Ammon's horn (tissue), 1 donor: ENCODE data around the gene PIP5KL1.

Experiments
- DNase-seq: peaks from one replicate; pipeline ENCODE4 v3.0.0-alpha.2; 2016; ENCODE audit warnings: low spot score

Gene PIP5KL1

DNA sequence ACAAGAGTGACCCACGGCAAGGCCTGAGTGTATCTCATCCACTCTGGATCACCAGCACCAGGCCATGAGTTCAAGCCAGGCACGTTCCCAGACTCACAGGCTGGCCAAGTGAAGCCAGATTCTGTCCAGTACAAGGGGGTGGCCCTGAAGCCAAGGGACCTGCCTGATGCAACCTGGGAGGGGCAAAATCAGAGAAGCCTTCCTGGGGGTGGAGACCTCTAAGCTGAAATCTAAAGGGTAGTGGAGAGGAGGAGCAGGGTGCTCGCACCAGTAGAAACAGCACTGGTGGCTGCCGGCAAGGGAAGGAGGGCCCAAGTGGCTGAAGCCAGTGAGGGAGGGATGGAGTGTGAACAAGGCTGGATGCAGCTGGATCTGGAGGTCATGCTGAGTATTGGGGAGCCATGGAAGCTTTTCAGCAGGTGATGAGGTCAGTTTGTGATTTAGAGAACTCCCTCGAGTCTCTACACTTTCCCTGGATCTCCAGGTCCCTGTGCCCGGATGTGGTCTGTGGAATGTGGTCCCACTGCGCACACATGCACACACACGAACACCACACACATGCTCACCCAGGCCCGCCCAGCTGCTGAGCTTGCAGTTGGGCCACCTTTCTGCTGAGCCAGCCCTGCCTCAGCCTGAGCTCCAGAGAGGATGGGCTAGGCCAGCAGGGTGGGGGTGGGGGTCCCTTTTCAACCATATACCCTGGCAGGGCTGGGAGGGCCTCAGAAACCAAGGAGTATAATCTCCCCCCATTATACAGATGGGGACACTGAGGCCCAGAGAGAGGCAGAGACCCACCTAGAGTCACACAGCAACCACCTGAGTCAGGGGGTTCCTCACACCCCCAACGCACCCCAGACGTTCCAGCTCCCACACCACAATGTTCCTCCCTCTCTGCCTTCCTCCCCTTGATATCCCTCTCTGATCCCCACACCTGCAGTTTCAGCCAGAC, 1.6 kb downstream of the PIP5KL1 start:
- DNase-seq: no peak

DNA sequence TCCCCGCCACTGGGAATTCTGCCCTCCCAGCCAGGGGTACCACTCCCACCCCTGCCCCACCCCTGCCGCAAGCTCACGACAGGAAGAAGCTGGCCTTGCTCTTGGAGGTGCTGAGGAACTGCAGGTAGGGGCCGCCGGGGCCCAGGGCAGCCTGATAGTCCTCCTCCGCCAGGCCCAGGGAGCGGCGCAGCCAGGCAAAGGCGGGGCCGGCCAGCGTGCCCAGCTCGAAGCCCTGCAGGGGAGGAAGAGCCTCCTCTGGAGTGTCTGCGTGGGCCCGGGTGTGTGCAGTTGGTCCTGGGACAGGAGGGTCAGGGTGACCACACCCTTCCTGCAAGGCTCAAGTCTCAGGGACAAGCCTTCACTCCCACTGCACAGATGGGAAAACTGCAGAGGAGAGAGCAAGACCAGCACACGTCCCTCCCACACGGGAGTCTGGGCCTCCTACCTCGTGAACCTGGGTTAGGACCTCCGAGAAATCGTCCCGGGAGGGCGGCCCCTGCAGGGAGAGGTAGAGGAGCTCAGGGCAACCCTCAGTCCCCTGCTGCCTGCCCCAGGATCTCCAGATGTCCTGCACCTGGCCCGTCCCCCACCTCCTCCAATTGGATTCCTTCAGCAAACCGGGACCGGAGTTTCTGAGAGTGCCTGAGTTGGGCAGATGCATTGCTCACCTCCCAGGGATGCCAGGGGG, 2.4 kb downstream of the PIP5KL1 start:
- DNase-seq: no peak

DNA sequence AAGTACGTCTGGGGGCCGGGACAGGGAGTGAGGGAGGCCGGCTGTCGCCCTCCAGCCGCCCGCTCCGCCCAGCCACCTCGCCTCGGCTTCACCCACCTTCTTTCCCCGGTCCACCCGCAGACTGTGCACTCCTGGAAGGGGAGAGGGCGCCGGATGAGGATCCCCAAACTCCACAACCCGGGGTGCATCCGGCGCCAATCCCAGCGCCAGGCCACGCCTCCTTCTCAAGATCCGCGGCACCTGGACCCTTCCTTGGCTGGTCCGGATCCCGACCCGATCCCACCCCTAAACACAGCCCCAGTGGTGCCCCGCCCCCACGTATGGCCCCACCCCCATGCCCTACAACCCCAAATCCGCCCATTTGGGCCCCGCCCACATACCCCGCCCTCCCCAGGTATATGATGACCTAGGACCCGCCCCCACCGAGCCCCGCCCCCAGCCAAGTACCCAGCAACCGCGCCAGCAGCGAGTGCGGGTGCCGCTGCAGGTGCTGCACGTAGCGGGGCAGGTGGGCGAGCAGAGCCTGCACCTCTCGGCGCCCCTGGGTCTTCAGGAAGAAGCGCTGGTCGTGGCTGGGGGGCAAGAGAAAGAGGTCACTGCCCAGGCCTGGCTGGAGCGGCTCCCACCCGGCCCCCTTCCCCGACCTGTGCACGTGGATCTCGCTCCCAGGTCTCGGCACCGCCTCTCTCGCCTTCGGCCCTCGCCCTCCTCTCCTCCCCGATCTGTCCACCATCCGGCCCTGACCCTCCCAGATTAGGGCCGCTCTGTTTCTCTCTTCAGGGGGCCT, 3.2 kb downstream of the PIP5KL1 start:
- DNase-seq: no peak

DNA sequence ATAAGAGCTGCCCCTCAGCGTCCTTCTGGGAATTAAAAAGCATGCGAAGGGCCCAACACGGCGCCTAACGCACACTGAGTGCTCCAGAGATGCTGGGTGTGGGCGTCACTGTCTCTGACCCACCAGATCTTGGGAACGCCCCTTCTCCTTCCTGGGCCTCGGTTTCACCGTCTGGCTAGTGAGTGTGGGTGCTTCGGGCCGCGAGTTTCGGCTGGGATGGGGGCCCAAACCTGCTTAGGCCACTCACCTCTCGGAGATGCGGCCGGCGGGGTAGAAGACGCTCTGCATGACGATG, 3.7 kb downstream of the PIP5KL1 start:
- DNase-seq: no peak

DNA sequence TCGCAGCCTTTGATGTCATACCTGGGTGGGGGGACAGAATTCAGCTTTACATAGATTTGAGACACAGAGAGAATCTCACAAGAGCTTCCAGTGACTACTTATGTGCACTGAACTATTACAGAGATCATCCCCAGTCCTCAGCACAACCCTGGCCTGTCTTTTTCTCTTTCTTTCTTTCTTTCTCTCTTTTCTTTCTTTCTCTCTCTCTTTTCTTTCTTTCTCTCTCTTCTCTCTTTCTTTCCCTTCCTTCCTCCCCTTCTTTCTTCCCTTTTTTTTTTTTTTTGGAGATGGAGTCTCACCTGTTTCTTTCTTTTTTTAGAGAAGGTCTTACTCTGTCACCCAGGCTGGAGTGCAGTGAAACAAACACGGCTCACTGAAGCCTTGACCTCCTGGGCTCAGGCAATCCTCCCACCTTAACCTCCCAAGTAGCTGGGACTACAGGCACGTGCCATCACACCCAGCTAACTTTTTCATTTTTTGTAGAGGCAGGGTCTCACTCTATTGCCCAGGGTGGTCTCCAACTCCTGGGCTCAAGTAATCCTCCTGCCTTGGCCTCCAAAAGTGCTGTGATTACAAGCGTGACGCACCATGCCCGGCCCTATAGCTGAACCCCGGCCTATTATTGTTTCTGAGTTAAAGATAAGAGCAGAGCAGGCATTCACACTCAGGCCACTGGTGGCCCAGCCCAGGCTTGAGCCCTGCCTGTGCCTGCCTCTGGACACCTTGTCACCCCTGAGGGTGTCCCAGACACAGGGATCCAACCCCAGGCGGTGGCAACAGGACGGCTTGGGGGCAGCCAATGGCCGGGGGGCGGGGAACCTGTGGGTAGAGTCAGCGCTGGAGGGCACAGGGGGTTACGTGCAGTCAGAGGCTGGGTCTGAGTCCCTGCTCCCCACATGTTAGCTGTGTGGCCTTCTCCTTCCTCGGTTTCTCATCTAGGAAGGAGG, 4.3 kb downstream of the PIP5KL1 start:
- no peak for DNase-seq

DNA sequence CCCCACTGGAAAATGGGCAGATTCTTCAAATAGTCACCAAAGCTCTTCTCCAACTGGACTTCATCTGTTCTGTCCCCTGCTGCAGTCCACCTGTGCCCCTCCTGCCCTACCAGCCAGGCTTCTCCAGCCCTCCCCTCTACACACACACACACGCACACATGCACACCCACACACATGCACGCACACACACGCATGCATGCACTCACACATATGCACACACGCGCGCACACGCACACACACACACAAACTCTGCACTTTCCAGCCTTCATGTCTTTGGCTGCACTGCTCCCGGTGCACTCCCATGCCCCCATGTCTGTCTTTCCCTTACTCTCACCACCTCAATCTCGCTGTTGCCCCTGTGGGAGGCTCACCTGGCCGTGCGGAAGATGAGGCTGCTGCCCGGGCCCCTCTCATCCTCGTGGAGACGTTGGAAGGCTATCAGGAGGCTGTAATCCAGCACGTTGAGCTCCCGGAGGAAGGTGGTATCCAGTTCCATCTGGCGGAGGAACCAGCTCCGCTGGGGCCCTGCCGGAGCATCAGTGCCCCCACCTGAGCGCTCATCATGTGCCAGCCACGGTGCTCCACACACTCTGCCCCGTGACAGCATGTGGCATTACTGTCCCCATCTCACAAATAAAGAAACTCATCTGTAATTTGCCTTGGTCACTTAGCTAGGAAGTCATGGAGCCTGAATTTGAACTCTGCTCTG, 5.7 kb downstream of the PIP5KL1 start:
- DNase-seq: no peak

DNA sequence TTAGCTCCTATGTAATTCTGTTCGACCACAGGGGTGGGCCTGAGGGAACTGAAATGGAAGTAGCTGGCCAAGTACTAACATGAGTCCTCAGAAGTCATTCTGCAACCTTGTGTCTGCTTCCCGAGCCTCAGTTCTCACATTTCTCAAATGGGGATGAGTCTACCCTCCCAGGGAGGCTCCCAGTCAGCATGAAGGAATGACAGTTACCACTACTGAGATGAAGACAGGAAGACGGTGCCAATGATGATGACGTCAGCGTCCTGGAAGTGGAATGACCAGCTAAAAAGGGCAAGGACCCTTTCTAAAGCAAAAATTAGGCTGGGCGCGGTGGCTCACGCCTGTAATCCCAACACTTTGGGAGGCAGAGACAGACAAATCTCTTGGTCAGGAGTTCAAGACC, 6.8 kb downstream of the PIP5KL1 start:
- DNase-seq: no peak

DNA sequence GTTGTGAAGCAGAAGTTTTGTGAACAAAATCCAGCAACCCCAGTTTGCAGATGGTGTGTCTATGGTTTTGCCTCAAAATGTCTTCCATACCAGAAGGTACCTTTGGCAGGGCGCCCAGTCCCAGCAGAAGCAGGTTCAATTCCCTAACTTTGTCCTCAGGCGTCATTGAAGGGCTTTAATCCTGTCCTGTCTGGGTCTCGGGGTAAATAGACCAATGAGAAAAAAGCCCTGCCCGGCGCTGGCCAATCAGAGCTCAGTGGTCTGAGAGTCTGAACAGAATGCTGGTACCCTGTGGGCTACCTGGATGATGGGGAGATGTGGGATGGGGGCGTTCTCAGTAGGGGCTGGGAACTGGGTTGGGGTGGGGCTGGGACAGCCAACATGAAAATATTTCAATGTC, 7.5 kb downstream of the PIP5KL1 start:
- DNase-seq: no peak

DNA sequence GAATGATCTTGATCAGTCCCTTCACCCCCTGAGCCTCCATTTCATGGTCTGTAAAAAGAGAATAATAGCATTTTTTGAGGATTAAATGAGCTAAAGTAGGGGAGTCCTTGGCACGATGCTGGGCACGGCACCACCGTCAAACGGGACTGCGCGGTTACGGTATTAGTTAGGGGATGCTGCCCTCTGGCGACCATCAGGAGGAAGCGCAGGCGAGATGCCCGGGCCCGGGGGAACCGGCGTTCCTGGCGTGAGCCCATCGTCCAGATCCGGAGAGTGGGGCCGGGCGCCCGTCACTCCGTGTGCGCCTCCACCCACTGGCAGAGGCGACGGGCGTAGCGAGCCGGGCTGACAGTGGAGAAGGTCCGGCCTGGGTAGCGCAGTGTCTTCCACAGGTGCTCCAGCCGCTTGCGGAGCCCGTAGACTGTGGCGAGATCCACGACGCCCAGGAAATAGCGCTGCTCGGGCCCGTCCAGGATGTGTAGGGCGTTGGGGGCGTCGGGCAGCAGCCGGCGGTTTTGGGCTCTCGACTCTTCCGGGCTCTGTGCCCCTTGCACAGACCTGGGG, 8.9 kb downstream of the PIP5KL1 start:
- DNase-seq: peak; percentile 79

DNA sequence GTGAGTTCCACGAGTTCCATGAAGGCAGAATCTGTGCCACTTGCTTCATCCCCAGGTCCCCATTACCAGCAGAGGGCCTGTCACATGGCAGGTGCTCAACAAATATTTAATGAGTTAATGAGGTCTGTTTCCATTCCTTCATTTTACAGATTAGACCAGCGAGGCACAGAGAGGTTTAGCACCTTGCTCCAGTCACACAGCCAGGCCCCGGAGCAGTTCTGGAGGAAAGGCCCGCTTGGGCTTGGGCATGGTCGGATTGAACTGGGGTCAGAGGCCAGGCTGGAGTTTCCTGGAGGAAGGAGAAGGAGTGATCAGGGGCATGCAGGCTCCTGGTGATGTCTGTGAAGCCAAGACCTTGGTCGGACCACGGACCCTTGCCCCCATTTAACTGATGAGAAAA, 9.8 kb downstream of the PIP5KL1 start:
- DNase-seq: no peak

DNA sequence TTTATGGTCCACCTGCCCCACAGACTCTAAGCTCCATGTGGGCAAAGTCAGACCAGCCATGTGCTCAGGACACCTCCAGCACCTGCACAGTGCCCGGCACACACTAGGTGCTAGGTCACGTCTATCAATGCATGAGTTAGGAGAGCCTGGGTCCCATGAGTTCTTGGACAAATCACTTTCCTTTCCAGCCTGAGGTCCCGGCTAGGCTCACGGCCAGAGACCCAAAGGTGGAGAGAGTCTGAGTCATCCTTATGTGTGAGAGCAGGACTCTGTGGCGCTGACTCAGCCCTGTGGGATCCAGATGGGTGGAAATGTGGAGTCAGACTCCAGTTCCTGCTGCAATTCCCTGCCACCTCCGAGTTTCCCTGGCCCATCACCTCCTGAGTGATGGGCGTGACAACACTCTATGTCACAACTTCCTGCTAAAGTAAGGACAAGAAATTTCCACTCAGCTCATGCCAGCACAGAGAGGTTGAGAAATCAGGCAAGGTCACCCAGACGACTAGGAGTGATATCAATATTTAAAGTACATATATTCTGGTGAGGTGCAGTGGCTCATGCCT, 11.2 kb downstream of the PIP5KL1 start:
- no peak for DNase-seq

DNA sequence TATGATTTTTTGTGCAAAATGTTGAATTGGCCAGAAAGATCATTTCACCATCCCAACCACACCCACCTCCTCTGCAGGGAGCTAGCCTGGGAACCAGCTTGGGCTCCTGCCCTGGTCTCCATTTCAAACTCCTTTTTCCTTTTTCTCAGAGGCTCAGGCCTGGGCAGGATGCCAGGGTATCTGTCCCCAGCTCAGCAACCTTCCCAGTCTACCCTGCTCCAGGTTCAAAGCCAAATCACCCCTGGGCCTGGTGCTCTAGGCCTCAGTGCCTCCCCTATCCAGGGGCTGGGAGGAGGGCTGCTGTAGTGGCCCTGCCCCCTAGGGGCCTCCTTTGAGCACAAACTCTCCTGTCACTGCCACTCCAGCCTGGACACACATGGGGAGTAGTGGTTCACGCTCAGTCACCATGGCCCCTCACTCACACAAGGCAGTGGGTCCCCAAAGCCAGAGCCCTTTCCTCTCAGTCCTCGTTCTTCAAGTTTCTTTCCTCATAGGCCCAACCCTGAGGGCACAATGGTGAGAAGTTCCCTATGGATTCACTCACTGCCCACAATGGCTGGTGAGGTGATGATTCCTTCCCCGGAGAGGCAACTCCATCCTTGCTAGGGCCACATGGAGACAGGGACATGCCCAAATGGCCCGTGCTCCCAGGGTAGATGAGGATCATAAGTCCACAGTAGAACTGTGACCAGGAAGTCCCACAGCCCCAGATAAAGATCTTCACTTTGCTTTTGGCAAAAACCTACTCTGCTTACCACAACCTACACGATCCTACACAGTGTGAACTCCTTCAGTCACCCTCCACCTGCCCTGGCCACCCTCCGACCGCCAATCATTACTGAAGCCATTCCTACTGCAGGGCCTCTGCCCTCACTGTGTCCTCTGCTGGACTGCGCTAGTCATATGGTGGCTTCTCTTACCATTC, 12.1 kb downstream of the PIP5KL1 start:
- no peak for DNase-seq

DNA sequence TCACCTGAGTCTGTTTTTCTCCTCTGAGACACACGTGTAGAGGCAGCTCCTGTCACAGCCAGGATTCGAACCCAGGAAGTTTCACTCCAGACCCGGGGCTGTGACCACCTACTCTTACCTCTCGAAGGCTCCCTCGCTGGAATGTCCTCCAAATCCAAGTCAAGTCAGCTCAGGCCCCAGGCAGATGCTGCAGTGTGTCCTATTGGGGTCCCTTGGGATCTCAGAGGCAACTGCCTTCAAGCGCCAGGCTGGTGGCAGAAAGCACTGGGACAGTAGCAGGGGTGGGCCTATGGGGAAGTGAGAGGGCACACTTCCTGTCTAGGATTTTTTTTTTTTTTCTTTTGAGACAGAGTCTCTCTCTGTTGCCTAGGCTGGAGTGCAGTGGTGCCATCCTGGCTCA, 13.0 kb downstream of the PIP5KL1 start:
- DNase-seq: no peak

DNA sequence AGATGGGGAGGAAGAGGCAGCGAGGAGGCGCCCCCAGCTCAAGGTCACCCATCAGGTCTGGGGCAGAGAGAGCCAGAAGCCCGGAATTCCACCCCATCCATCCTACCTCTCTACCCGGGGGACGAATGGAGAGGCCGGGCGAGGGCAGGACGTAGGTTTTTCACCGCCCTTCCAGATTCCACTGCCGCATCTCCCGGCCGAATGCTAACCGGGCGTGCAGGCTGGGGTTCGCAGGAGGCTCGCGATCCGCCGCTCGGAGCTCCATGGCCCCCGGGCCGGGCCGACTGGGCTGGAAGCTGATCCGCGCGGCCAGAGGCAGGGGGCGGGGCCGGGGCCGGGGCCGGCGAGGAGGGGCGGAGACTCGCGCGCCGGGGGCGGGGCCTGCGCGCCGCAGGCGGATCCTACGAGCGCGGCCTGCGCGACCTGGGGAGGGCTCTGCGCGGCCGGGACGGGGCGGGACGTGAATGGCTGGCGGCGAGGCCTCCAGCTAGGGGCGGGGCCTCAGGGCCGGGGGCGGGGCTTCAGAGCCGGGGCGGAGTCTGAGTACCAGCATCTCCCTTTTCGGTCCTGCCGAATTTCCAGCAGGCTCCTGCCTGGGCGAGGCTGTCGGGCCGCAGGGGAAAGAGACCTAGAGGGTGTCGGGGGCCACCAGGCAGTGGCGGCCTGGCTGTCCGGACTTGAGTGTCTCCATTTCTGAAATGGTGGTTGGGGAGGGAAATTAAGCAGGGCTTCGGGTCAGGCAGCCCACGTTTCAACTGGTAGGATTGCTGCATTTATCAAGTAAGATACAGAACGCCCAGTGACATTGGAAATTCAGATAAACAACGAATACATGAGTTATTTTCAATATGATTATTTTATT, 13.6 kb downstream of the PIP5KL1 start, which contains the start of gene ST6GALNAC4:
Gene ST6GALNAC4, minus strand, starts transcription at position 322 of the 862 bp plus-strand sequence. CDS start 622 bp downstream, outside the sequence.
- DNase-seq: peak; percentile 97

DNA sequence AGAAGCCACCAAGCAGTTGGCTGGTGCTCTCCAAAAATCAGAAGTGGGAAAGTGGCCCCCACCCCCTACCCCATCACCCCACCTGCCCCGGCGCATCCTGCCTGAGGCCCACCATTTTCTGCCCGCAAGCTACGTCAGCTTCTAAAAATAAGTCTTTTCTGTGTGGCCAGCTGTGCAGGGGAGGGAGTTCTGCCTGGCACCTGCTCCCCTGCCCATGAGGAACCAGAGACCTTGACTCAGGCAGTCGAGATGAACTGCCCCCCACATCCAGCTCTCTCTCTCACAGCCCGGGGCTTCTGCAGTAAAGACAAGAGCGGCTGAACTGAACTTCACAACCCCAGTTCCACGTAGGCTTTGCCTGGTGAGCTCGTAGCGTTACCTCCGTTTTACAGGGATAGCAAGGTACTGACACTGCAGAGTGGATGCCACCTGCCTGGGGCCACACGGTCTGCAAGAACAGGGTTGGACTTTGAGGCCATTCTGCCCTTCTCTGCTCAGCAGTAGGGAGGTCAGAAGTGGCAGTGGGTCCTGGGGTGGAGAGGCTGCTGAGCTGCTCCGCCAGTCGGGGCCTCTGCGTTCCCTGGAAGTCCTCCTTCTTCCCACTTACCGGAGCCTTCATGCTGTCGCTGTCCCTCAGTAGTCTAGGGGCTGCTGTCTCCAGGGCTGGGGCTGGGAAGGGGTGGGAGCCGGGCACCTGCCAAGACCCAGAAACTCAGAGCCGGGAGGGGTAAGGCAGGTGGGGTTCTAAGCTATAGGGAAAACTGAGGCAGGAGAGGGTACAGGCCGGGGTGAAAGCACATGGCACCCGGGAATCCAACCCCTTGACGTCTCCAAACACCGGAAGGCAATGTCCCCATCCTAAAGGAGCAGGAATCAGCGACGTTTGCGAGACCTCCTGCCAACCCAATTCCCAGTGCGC, 14.5 kb downstream of the PIP5KL1 start:
- DNase-seq: peak; percentile 43

DNA sequence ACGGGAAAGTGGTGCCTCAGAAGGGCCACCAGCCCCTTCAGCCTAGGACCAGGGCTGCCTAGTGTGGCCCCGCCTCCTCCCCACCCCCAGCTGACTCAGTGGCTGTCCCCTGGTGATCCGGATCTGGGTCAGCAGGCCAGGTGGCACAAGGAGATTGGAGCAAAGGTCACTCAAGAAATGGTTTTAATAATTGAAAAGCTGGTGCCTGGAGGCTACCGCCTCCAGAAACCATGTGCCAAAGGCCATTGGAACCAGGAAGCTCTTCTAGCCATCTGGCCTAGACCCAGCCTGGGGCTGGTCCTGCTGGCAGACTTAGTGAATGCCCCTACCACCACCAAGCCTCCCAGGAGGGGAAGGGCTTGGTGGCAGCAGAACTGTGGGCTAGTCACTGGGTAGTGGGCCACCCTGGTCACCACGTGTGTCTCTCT, 15.2 kb downstream of the PIP5KL1 start:
- DNase-seq: no peak

DNA sequence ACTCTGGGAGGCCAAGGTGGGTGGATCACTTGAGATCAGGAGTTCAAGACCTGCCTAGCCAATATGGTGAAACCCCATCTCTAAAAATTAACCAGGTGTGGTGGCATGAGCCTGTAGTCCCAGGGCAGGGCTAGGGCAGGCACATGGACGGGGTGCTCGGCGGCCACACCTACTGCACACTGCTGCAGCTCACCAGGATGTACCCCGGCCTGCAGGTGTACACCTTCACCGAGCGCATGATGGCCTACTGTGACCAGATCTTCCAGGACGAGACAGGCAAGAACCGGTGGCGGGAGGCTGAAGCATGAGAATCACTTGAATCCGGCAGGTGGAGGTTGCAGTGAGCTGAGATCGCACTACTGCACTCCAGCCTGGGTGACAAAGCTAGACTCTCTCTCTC, 16.9 kb downstream of the PIP5KL1 start:
- no peak for DNase-seq
